HEK293T (cell line): ENCODE data around the gene ACVR1B.

Experiments
- ARNT ChIP-seq: fragments of 450-650 bp; IDR thresholded peaks from 2 replicates; pipeline ENCODE4 v1.6.1; 2017; ENCODE audit warnings: mild to moderate bottlenecking
- CTBP1 ChIP-seq: fragments of 450-650 bp; IDR thresholded peaks from 2 replicates; pipeline ENCODE4 v1.6.1; 2016; ENCODE audit warnings: borderline replicate concordance
- FOXK2 ChIP-seq: fragments of 450-650 bp; IDR thresholded peaks from 2 replicates; pipeline ENCODE4 v1.6.1; 2016; ENCODE audit warnings: mild to moderate bottlenecking
- FOXM1 ChIP-seq: fragments of 450-650 bp; IDR thresholded peaks from 2 replicates; pipeline ENCODE4 v1.6.1; 2017; ENCODE audit warnings: mild to moderate bottlenecking, borderline replicate concordance
- HDGF ChIP-seq: fragments of 450-650 bp; IDR thresholded peaks from 2 replicates; pipeline ENCODE4 v1.6.1; 2017; ENCODE audit warnings: antibody characterized with exemption, borderline replicate concordance
- NFRKB ChIP-seq: fragments of 450-650 bp; IDR thresholded peaks from 2 replicates; pipeline ENCODE4 v1.6.1; 2016; ENCODE audit warnings: mild to moderate bottlenecking, moderate library complexity
- SP1 ChIP-seq: fragments of 450-650 bp; IDR thresholded peaks from 2 replicates; pipeline ENCODE4 v1.6.1; 2017
- SUZ12 ChIP-seq: fragments of 450-650 bp; IDR thresholded peaks from 2 replicates; pipeline ENCODE4 v1.6.1; 2016; ENCODE audit warnings: mild to moderate bottlenecking
- TARDBP ChIP-seq: fragments of 450-650 bp; IDR thresholded peaks from 2 replicates; pipeline ENCODE4 v1.6.1; 2016
- ZNF384 ChIP-seq: fragments of 450-650 bp; IDR thresholded peaks from 2 replicates; pipeline ENCODE4 v1.6.1; 2016

- TF ChIP-seq FOXK2 (no peak), SUZ12 (no peak), NFRKB (no peak), SP1 (no peak), CTBP1 (no peak), ARNT (no peak), ZNF384 (no peak), FOXM1 (no peak), HDGF (no peak), TARDBP (no peak)
These were observed 44.2 kb upstream of the ACVR1B start, which contains the start of gene ACVRL1 for GRCh38 chr12:51907083-51907855.
